ENCODE data around the gene TWIST1.

- TF ChIP-seq EZH2phosphoT487 (IDR thresholded peaks at IDR 0.05; ENCODE audit: low read depth), result no peak
- TF ChIP-seq CTCF (IDR thresholded peaks at IDR 0.05; ENCODE audit: low read depth, low read length), result no peak
Measured at GRCh38 chr7:19144661-19145433, 27.4 kb upstream of the TWIST1 start, which contains the start of gene FERD3L.
